Effector memory CD4-positive, alpha-beta T cell (primary cell): ENCODE measurements around the gene TIMM23.
"Not testable (repeated sequence)": the region's sequence is repeated elsewhere in the genome, so short reads cannot be mapped to it uniquely, and the experiment has no call there.

Source experiments
- DNase-seq, 3 donors: peaks; one replicate each; pipeline ENCODE4 v3.0.0-alpha.2; 2020
- H3K27ac ChIP-seq: 2 replicates; pipeline ENCODE4 v1.7.0; 2013; ENCODE audit warnings: mild to moderate bottlenecking, low read length, moderate library complexity; ENCODE audit not compliant: insufficient read depth, poor library complexity, severe bottlenecking
- H3K27me3 ChIP-seq: replicated peaks from 2 replicates; pipeline ENCODE4 v1.7.0; 2013; ENCODE audit warnings: mild to moderate bottlenecking, low read length; ENCODE audit not compliant: insufficient read depth, control insufficient read depth, poor library complexity, severe bottlenecking
- H3K36me3 ChIP-seq: 2 replicates; pipeline ENCODE4 v1.7.0; 2013; ENCODE audit warnings: mild to moderate bottlenecking, low read length, moderate library complexity; ENCODE audit not compliant: control insufficient read depth, insufficient read depth
- H3K4me1 ChIP-seq: 2 replicates; pipeline ENCODE4 v1.7.0; 2013; ENCODE audit warnings: low read length, mild to moderate bottlenecking; ENCODE audit not compliant: control insufficient read depth, insufficient read depth, poor library complexity, severe bottlenecking
- H3K4me3 ChIP-seq: 2 replicates; pipeline ENCODE4 v1.7.0; 2013; ENCODE audit warnings: low read length, low read depth, mild to moderate bottlenecking; ENCODE audit not compliant: insufficient read depth, poor library complexity, severe bottlenecking
- H3K9me3 ChIP-seq: 2 replicates; pipeline ENCODE4 v1.7.0; 2013; ENCODE audit warnings: mild to moderate bottlenecking, low read length, moderate library complexity; ENCODE audit not compliant: control insufficient read depth
- total RNA-seq, 3 donors: gene quantifications; one replicate each; lab custom pipeline; 2026; lab: John Stamatoyannopoulos, UW

Gene TIMM23, protein sequence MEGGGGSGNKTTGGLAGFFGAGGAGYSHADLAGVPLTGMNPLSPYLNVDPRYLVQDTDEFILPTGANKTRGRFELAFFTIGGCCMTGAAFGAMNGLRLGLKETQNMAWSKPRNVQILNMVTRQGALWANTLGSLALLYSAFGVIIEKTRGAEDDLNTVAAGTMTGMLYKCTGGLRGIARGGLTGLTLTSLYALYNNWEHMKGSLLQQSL
- total RNA-seq = 20.6 to 25.8 (median 23.2) reads per million in 3 donors

DNA sequence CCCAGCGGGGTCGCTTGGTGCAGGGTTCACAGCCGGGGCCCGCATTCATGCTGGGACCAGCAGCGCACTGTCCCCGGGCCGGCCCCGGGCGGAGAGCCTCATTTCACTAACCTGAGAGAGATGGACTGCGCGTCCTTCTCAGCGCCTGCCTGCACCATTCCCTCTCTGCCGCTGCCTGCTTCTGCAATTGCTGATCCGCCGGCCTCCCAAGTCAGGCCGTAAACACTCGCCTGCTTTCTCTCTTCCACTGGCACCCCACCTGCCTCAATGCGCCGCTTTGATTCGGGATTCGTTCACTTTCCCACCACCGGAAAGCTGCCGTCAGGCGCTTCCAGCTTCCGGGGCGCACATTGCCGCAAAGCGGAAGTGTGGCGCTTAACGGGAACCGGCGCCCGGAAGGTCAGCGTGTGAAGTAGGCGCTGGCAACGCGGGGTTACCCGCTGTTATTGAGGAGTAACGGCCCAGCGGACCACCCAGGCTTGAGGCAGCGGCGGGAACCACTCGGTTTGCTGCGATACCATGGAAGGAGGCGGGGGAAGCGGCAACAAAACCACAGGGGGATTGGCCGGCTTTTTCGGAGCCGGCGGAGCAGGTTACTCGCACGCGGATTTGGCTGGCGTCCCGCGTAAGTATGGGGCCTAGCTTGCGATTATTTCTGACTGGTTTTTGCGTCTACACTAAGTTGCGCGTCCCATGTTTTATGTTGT is at the start of gene TIMM23:
TSS of gene TIMM23 (plus strand) at position 384 of the 707 bp plus-strand sequence. CDS start at position 520, 136 bp downstream.
- not testable (repeated sequence) for H3K4me1 ChIP-seq, H3K9me3 ChIP-seq, H3K27me3 ChIP-seq, H3K36me3 ChIP-seq
- peak; percentile 76 to 85 (median 82) for DNase-seq
- peak within 1 kb of the TSS; percentile 70 for H3K27ac ChIP-seq
- peak within 1 kb of the TSS; percentile 64 for H3K4me3 ChIP-seq

DNA sequence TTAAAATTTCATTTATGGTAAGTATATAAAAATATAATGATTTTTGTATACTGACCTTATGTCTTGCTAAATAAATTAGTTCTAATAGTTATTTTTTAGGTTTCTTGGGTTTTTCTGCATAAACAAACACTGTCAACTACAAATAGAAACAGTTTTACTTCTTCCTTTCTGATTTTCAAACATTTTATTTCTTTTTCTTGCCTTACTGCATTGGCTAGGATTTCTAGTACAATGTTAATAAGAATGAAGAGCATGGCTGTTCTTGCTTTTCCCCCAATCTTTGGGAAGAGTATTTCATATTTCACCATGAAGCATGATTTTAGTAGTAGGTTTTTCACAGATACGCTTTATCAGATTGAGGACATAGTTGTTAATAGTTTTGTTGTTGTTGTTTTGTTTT is 45.5 kb upstream of the TIMM23 start:
- H3K36me3 ChIP-seq, DNase-seq, H3K4me1 ChIP-seq, H3K27me3 ChIP-seq, H3K27ac ChIP-seq, H3K4me3 ChIP-seq, H3K9me3 ChIP-seq: not testable (repeated sequence)

DNA sequence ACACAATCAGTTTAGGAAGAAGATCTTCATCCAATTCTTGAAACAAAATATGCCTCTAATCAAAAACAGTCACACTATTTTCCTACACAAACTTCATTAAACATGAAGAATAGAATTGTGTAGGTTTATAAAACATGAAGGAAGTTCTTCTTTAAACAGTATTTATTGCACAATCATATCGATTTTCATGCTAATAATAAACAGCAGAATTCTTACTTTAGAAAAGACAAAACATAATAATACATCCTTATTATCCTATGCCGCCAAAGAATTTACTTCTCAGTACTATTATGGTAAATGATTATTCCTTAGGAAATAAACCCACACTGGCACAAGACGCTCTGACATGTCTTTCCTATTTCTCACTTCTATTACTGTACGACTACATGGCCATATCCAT is 41.0 kb upstream of the TIMM23 start:
- not testable (repeated sequence) for DNase-seq, H3K27me3 ChIP-seq, H3K27ac ChIP-seq, H3K4me3 ChIP-seq, H3K4me1 ChIP-seq, H3K9me3 ChIP-seq, H3K36me3 ChIP-seq

DNA sequence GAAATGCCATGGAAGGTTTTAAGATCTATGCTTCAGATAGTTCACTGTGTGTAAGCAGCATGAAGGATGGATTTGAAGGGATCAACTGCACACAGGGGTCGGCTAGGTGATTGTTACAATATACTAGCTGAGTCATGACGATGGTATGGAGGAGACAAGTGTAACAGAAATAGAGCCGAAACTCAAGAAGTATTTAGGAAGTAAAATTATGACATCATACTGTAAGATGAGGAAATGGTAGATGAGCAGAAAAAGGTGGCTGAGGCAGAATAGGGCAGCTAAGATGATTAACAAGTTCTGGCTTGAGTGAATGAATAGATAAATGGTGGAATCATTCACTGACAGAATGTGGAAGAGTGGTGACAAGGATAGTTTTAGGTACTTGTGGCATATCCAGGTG is 37.5 kb upstream of the TIMM23 start:
- DNase-seq, H3K36me3 ChIP-seq, H3K27ac ChIP-seq, H3K9me3 ChIP-seq, H3K4me1 ChIP-seq, H3K27me3 ChIP-seq, H3K4me3 ChIP-seq: not testable (repeated sequence)

DNA sequence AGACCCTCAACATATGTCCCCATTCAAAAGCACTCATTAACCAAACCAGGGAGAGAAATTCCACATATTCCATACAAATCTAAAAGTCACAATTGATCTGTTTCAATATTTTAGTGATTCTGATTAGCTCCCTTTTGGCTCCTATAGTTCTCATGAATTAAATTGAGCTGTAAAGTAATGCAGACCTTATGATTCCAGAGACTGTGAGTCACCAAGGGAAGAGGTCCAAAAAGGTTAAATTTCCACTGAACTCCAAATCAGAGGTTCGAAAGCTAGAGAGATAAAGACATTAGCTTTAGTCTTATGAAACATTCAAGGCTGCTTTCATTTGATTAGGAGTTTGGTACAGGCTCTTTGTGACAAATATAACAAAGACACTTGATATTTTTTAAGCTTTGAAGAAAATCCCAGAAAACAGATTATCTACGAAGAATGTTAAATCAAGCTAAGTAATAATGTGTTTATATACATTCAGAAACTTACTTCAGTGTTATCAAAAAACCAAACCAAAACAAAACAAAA is 33.1 kb upstream of the TIMM23 start:
- H3K27me3 ChIP-seq, H3K27ac ChIP-seq, H3K9me3 ChIP-seq, H3K4me3 ChIP-seq, H3K4me1 ChIP-seq, H3K36me3 ChIP-seq, DNase-seq: not testable (repeated sequence)

DNA sequence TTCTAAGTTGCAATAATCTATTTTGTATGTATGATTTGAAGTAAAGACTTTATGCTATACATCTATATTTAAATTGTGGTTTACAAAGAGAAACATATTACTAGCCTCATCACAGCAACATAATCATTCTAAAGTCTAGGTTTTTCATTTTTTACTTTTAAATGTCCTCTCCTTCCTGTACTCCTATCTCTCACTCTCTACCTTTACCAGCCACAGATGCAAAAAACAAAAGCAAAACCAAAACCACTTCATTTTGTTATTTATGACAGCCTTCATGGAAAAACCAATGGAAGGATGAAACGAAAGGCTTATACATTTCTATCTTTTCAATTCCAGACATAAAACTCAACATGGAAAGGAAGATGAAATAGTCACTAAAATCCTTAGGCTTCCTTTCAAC is 31.1 kb upstream of the TIMM23 start:
- DNase-seq, H3K4me1 ChIP-seq: not testable (repeated sequence)

DNA sequence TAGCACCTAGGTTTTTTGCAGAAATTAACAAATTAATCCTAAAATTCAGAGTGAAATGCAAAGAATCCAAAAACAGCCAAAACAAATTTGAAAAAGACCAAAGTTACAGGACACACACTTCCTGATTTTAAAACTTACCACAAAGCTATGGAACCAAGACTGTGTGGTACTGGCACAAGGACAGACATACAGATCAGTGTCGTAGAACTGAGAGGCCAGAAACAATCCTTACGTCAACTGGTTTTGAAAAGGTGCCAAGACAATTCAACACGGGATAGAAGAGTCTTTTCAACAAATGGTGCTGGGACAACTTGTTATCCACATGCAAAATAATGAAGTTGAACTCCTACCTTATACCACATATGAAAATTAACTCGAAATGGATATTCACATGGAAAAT is 26.8 kb upstream of the TIMM23 start:
- not testable (repeated sequence) for H3K4me1 ChIP-seq, DNase-seq, H3K4me3 ChIP-seq, H3K9me3 ChIP-seq, H3K27ac ChIP-seq, H3K36me3 ChIP-seq, H3K27me3 ChIP-seq

More for the DNA sequence above, 31.1 kb upstream of the TIMM23 start:
- H3K27ac ChIP-seq, H3K9me3 ChIP-seq, H3K4me3 ChIP-seq, H3K36me3 ChIP-seq, H3K27me3 ChIP-seq: not testable (repeated sequence)

DNA sequence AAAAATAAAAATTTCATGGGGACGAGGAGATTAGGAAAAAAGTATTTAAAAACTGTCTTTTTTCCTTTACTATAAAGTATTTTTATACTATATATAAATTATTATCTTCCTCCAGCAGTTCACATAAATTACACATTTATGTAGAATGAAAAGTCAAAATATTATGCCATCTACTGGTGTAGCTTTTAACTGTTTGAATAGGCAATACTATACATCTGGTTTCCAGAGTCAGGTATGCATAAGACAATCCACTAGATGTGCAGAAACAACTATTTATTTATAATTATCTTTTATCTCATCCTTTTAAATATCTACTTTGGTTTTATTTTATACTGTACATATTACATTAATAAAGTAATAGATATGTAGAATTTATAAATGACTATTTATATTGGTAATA is 24.9 kb upstream of the TIMM23 start:
- H3K27ac ChIP-seq, H3K27me3 ChIP-seq, H3K36me3 ChIP-seq, DNase-seq, H3K9me3 ChIP-seq, H3K4me3 ChIP-seq, H3K4me1 ChIP-seq: not testable (repeated sequence)

DNA sequence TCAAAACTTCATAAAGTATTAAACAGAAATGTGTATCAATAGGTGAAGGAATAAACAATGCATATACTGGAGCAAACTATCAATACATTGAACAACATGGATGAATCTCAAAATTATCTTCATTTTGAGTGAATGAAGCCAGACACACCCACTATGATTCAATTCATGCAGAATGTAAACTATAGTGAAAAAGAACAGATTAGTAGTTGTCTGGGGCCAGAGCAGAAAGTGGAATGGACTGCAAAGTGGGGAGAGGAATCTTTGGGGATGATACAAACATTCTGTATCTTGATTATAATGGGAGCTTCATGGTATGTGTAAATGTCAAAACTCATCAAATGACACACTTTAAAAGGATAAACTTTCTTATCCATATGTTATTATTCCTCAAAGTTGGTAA is 23.5 kb upstream of the TIMM23 start:
- not testable (repeated sequence) for DNase-seq, H3K4me3 ChIP-seq, H3K9me3 ChIP-seq, H3K27me3 ChIP-seq, H3K4me1 ChIP-seq, H3K27ac ChIP-seq, H3K36me3 ChIP-seq

DNA sequence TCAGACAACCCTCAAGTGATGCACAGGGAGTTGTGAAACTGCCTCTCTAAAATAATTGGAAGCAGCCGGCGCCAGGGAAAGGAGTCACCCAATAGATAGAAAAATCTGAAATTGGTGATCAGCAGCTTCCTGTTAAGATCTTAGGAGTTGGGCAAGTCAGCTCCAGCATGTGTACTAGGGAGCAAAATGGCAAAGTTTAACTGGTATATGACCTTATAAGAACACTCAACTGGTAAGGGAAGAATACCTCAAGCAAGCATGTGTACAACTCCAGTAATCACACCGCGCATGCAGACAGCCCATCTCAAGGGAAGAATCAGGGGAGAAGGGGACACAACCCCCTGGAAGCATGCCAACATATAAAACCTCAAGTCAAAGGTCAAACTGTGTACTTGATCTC is 17.9 kb upstream of the TIMM23 start:
- not testable (repeated sequence) for DNase-seq, H3K9me3 ChIP-seq, H3K27ac ChIP-seq, H3K4me1 ChIP-seq, H3K36me3 ChIP-seq, H3K27me3 ChIP-seq, H3K4me3 ChIP-seq
